ENCODE data around the gene ATG9A. TPM values are rescaled to one million over a fixed set of nuclear protein-coding genes. Genes with fewer than 3 reads are reported as not detected.

Gene ATG9A
- polyA plus RNA-seq, 1 donor from 2014 or later = 26.2 TPM

DNA sequence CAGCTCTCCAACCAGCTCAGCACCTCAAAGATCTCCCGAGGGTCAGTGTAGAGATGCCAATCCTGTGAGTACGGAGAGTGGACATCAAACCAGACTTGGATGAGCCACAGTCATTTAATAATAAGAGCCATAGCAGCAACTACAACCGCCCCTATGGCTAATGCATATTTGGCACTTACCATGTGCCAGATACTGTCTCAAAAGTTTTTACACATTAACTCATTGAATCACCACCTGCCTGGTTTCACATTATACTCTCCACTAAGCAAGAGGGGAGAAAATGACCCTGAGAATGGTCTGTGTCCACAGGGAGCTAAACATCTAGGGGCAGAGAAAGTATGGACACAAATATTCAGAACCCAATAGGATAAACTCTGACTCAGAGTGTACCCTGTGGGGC lies 55.3 kb downstream of the ATG9A start:
- Histone ChIP-seq H3F3A (ENCODE audit: insufficient read depth, low read length, poor library complexity, severe bottlenecking) (peaks cover 3% of the 10 kb centered on the region), H3K27ac (ENCODE audit: low read length) (no peak overlapping the region), H3K79me2 (replicated peaks; ENCODE audit: insufficient read depth, low read length) (peaks cover 9% of the 10 kb centered on the region), H3K4me2 (ENCODE audit: low read length) (no peak overlapping the region), H3K36me3 (ENCODE audit: insufficient read depth, low read length) (no peaks in the 10 kb centered on the region), H3K4me3 (ENCODE audit: low read length) (no peak overlapping the region), H3K9ac (ENCODE audit: low read length) (no peak overlapping the region), H3K9me3 (ENCODE audit: low read length) (no peaks in the 10 kb centered on the region), H4K20me1 (ENCODE audit: insufficient read depth) (no peaks in the 10 kb centered on the region), H3K27me3 (ENCODE audit: insufficient read depth, low read depth, low read length) (no peaks in the 10 kb centered on the region), H3K9me2 (ENCODE audit: insufficient read depth, low read length) (no peaks in the 10 kb centered on the region), H2AFZ (ENCODE audit: low read depth, low read length) (no peak overlapping the region)
- TF ChIP-seq MXI1 (conservative IDR thresholded peaks at IDR 0.05; ENCODE audit: poor library complexity, severe bottlenecking) (no peak), POLR2AphosphoS5 (IDR thresholded peaks at IDR 0.05) (no peak), CTCF (IDR thresholded peaks at IDR 0.05; ENCODE audit: poor library complexity, severe bottlenecking) (no peak), EZH2 (IDR thresholded peaks at IDR 0.05; ENCODE audit: borderline replicate concordance, insufficient read depth, low read length, poor library complexity, severe bottlenecking) (no peak), RAD21 (conservative IDR thresholded peaks at IDR 0.05) (no peak), SMC3 (conservative IDR thresholded peaks at IDR 0.05; ENCODE audit: poor library complexity) (no peak), EP300 (conservative IDR thresholded peaks at IDR 0.05; ENCODE audit: poor library complexity, severe bottlenecking) (no peak), REST (IDR thresholded peaks at IDR 0.05; ENCODE audit: borderline replicate concordance) (no peak), TAF1 (IDR thresholded peaks at IDR 0.05; ENCODE audit: low read depth) (no peak)

DNA sequence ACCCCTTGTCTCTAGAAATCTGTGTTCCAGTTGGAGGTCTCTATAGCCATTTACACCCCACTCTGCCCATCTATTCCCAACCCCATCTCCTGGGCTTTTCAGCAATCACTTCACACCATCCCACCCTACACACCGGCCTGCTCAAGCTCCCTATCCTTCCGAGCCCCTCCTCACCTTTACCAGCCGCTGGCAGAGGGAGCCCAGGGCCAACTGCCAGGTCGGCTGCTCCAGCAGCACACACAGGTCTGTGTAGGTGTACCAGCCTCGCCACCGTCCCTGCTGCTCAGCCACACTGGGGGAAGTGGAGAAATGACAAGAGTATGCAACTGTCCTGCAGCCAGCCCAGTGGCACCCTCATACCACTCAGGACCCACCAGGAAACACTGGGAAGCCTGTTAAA lies 56.3 kb downstream of the ATG9A start:
- H3K27me3 ChIP-seq (ENCODE audit: insufficient read depth, low read depth, low read length) = no peaks in the 10 kb centered on the region
- H3K27ac ChIP-seq (ENCODE audit: low read length) = no peak overlapping the region
- H3K36me3 ChIP-seq (ENCODE audit: insufficient read depth, low read length) = no peaks in the 10 kb centered on the region
- no peak overlapping the region for H2AFZ ChIP-seq (ENCODE audit: low read depth, low read length)
- no peak overlapping the region for H3K9ac ChIP-seq (ENCODE audit: low read length)
- no peaks in the 10 kb centered on the region for H3K9me3 ChIP-seq (ENCODE audit: low read length)
- peaks cover 4% of the 10 kb centered on the region for H3K79me2 ChIP-seq (replicated peaks; ENCODE audit: insufficient read depth, low read length)
- H4K20me1 ChIP-seq (ENCODE audit: insufficient read depth) = no peaks in the 10 kb centered on the region
- no peak overlapping the region for H3K4me3 ChIP-seq (ENCODE audit: low read length)
- no peaks in the 10 kb centered on the region for H3K9me2 ChIP-seq (ENCODE audit: insufficient read depth, low read length)
- TF ChIP-seq POLR2AphosphoS5 (IDR thresholded peaks at IDR 0.05) = no peak
- no peak for TF ChIP-seq EZH2 (IDR thresholded peaks at IDR 0.05; ENCODE audit: borderline replicate concordance, insufficient read depth, low read length, poor library complexity, severe bottlenecking)
- TF ChIP-seq MXI1 (conservative IDR thresholded peaks at IDR 0.05; ENCODE audit: poor library complexity, severe bottlenecking) = no peak
- no peak for TF ChIP-seq TAF1 (IDR thresholded peaks at IDR 0.05; ENCODE audit: low read depth)
- TF ChIP-seq REST (IDR thresholded peaks at IDR 0.05; ENCODE audit: borderline replicate concordance) = no peak
- TF ChIP-seq SMC3 (conservative IDR thresholded peaks at IDR 0.05; ENCODE audit: poor library complexity) = no peak
- no peak for TF ChIP-seq CTCF (IDR thresholded peaks at IDR 0.05; ENCODE audit: poor library complexity, severe bottlenecking)
- no peak for TF ChIP-seq EP300 (conservative IDR thresholded peaks at IDR 0.05; ENCODE audit: poor library complexity, severe bottlenecking)
- no peak for TF ChIP-seq RAD21 (conservative IDR thresholded peaks at IDR 0.05)
- H3K4me2 ChIP-seq (ENCODE audit: low read length) = no peak overlapping the region
- peaks cover 3% of the 10 kb centered on the region for H3F3A ChIP-seq (ENCODE audit: insufficient read depth, low read length, poor library complexity, severe bottlenecking)
